GM12878 (cell line): ENCODE measurements around the gene TOP1. TPM values are rescaled to one million over a fixed set of nuclear protein-coding genes. Genes with fewer than 3 reads are reported as not detected.

Source experiments
- BCLAF1 ChIP-seq: fragments of 450-650 bp; IDR thresholded peaks from 2 replicates; pipeline ENCODE4 v1.6.1; 2017; ENCODE audit warnings: antibody characterized with exemption, mild to moderate bottlenecking, moderate library complexity
- BRCA1 ChIP-seq: IDR thresholded peaks from 2 replicates; pipeline ENCODE4 v1.6.1; 2011; ENCODE audit warnings: low read depth, low read length, improper control_type of control experiment
- E2F8 ChIP-seq: fragments of 450-650 bp; IDR thresholded peaks from 2 replicates; pipeline ENCODE4 v1.6.1; 2018; ENCODE audit warnings: mild to moderate bottlenecking, low read depth, moderate library complexity; ENCODE audit not compliant: partially characterized antibody
- MYC ChIP-seq: IDR thresholded peaks from 2 replicates; pipeline ENCODE4 v1.6.1; 2011; ENCODE audit warnings: mild to moderate bottlenecking, low read length, moderate library complexity, inconsistent platforms; ENCODE audit not compliant: insufficient read depth, insufficient replicate concordance, insufficient read length, severe bottlenecking
- POLR2AphosphoS2 ChIP-seq: IDR thresholded peaks from 2 replicates; pipeline ENCODE4 v1.6.1; 2011; ENCODE audit warnings: low read depth, mild to moderate bottlenecking, low read length, improper control_type of control experiment, moderate library complexity
- SIX5 ChIP-seq: IDR thresholded peaks from 2 replicates; pipeline ENCODE4 v1.6.1; 2011; ENCODE audit warnings: mild to moderate bottlenecking, low read depth, low read length, moderate library complexity; ENCODE audit not compliant: severe bottlenecking
- SMAD1 ChIP-seq: fragments of 450-650 bp; IDR thresholded peaks from 2 replicates; pipeline ENCODE4 v1.6.1; 2018; ENCODE audit warnings: mild to moderate bottlenecking, low read depth; ENCODE audit not compliant: partially characterized antibody
- SUZ12 ChIP-seq: fragments of 200-600 bp; sonication (generic); IDR thresholded peaks from one replicate; pipeline ENCODE4 v1.6.1; 2018; ENCODE audit warnings: antibody characterized with exemption, mild to moderate bottlenecking; ENCODE audit not compliant: unreplicated experiment
- TAF1 ChIP-seq: IDR thresholded peaks from 2 replicates; pipeline ENCODE4 v1.6.1; 2011; ENCODE audit warnings: mild to moderate bottlenecking, low read depth, low read length, borderline replicate concordance
- polyA plus RNA-seq, 11 experiments: library from polyadenylated mRNA; depleted of rRNA in 4 of 11; unstranded in 6 of 11; stranded (reverse) in 5 of 11; fragments of >200 nt; fragmentation: Nextera tagmentation in 4 of 11; fragmentation: Illumina TruSeq in 1 of 11; extraction: Ambion mirVana in 4 of 11; extraction: Trizol in 1 of 11; gene quantifications; 1 replicate in 1 of 11; 2 replicates in 10 of 11; pipeline versions ENCODE4 v1.2.1 to v1.2.3, GENCODE V29; 2011 to 2016; ENCODE audit warnings: inconsistent platforms in 2 of 11, missing spikeins in 2 of 11, low read depth in 1 of 11
- total RNA-seq, 4 experiments: library from RNA; depleted of rRNA in 3 of 4; stranded (reverse); fragments of >200 nt in 3 of 4; fragmentation: Illumina TruSeq in 1 of 4; extraction: Trizol in 1 of 4; gene quantifications; 2 replicates each; pipeline versions ENCODE4 v1.2.1 to v1.2.3, GENCODE V29; 2013 to 2021

TOP1 gene
- total and polyA plus RNA-seq, 10 of the 15 experiments (the other 5 are each of a cell fraction or from before 2014, with no cell fraction given), result 21.5 to 128 (median 47.3) TPM

GRCh38 chr20:41136680-41137613, 108.3 kb downstream of the TOP1 start, which contains the start of gene PLCG1 (continued):
- TF ChIP-seq TAF1, result no peak
- TF ChIP-seq POLR2AphosphoS2, result no peak
- no peak for TF ChIP-seq MYC
- TF ChIP-seq E2F8, result no peak
- TF ChIP-seq SIX5, result no peak
- TF ChIP-seq SUZ12, result no peak
- no peak for TF ChIP-seq SMAD1
- TF ChIP-seq BCLAF1, result peak; percentile 39; the same call in 1 of the 2 replicates
- TF ChIP-seq BRCA1, result no peak
